22Rv1 (cell line): ENCODE measurements around the gene PCBP4.

Experiments used
- CTCF ChIP-seq: fragments of 450-650 bp; IDR thresholded peaks from 2 replicates; pipeline ENCODE4 v1.5.1; 2017; ENCODE audit warnings: mild to moderate bottlenecking
- ZFX ChIP-seq: fragments of 450-650 bp; IDR thresholded peaks from 2 replicates; pipeline ENCODE4 v1.6.1; 2017; ENCODE audit warnings: antibody characterized with exemption, borderline replicate concordance

DNA sequence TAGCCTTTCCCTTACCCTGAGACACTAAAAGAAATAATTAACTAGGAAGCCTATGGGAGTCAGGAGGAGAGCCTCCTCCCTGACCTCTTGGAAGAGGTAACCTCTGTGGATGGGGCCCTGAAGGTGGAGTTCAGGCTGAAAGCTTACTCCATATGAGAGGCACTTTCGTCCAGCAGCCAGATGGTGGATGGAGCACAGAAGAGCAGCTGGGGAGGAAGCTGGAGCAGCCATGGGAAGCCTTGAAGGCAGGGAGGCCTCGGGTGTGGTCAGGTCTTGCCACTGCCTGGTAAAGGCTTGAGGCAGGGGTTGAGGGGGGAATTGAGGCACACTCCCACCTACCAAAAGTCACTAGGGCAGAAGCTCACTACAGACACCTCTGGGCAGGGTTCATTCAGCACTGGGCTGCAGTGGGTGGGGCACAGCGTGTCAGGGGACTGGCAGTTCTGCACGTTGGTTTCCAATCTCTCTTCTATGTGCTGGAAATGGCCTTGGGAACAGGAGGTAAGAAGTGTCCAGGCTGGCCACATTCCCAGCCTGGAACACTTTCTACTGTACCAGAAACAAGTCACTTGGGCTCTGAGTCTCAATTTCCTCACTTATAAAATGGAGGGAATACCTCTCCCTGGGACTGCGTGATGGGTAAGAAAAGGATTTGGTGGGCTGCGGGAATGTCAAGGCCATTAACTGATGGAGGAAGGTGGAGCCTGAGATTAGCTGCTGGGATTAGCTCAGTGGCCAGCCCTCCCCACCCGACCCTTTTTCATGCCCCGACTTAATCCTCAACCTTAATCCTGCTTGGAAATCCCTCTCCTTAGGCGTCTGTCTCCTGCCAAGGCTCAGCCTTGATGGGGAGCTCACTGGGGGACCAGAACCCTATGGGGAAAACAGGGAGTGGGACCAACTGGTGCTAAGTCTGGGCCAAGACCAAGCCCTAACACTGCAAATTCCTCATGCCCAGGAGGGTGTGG, 5.4 kb downstream of the PCBP4 start:
- TF ChIP-seq CTCF = no peak
- TF ChIP-seq ZFX = no peak
